ENCODE results near the gene ERV3-1.
"Not testable (repeated sequence)": the region's sequence is repeated elsewhere in the genome, so short reads cannot be mapped to it uniquely, and the experiment has no call there.

Gene ERV3-1

GRCh38 chr7:65006094-65006992 lies at the start of gene ERV3-1:
Gene ERV3-1 (minus strand): TSS chr7:65006687. CDS start chr7:64993026, 13,661 bp downstream.
- no peak for TF ChIP-seq CTCF (IDR thresholded peaks at IDR 0.05; ENCODE audit: insufficient read depth, low read depth, low read length, missing control alignments)
- H3K4me3 ChIP-seq (ENCODE audit: low read length) = peak within 1 kb of the TSS; percentile 87
- peak; percentile 95 for DNase-seq (ENCODE audit: low read depth)

DNA sequence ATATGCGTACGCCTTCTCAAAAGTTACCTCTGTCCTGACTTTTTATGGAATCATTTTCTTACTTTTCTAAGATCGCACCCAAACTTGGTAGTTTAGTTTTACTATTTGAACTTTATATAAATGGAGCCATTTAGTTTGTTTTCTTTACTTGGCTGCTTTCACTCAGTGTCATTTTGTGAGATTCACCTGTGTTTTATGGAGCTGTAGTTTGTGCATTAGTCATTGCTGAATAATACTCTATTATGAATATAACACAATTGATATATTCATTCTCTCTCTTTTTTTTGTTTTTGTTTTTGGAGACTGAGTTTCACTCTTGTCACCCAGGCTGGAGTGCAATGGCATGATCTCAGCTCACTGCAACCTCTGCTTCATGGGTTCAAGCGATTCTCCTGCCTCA lies 49.3 kb upstream of the ERV3-1 start:
- H3K4me3 ChIP-seq (ENCODE audit: low read length); DNase-seq (ENCODE audit: low read depth): not testable (repeated sequence)

DNA sequence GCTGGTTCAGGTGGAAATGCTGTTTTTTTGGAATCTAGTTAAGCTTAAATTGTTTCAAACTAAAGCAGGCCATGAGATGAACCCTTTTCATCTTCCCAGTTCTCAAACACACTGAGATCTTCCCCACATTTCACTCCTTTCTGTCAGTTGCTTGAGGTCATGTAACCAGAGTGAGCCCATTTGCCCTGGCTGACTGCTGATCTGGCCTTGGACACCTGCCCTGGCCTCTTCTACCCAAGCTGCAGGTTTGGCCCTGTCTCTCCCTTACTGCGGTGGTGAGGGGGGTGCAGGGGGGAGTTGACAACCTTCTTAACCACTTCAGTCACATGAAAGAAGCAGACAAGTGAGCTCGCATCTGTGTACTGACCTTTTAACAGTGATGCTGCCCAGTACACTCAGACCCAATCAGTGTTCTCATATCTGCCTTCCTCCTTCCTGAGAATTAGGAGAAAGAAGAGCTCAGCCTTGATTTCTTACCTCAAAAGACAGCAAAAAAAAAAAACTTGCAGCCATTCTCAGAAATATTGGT lies 48.0 kb upstream of the ERV3-1 start:
- H3K4me3 ChIP-seq (ENCODE audit: low read length); DNase-seq (ENCODE audit: low read depth): not testable (repeated sequence)

DNA sequence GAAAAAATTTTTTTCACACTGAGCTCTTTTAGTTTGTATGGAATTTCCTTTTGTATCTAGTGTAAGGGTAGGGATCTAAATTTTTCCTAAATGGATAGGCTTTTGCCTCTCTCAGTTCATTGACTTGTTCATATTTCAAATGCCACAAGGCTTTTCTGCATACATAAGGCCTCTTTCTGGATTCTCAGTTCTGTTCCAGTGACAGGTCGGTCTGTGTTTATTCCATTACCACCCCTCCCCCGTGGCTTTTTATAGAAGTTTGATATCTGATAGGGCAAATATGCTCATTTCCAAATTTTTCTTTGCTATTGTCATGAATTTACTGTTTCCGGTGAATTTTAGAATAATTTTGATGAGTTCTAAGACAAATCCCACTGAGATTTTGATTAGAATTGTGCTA lies 45.2 kb upstream of the ERV3-1 start:
- H3K4me3 ChIP-seq (ENCODE audit: low read length); DNase-seq (ENCODE audit: low read depth): not testable (repeated sequence)

DNA sequence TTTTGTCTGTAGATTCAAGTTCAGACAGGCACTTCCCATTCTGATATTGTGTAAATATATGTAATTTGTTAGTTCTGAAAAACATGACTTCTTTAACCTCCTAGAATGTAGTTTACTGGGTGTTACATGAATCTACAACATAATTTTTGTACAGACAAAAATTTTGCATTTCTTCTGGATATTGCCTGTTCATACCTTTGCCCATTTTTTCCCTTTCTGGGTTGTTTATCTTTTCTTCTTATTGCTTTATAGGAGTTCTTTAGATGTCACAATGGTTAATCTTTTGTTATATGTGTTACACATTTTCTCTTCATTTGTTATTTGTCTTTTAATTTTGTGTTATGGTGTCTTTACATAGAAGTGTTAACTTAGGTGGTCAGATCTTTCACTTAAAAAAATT lies 44.7 kb upstream of the ERV3-1 start:
- not testable (repeated sequence) for H3K4me3 ChIP-seq (ENCODE audit: low read length); DNase-seq (ENCODE audit: low read depth)

GRCh38 chr7:65046329-65046728 lies 39.8 kb upstream of the ERV3-1 start:
- H3K4me3 ChIP-seq (ENCODE audit: low read length); DNase-seq (ENCODE audit: low read depth): not testable (repeated sequence)

DNA sequence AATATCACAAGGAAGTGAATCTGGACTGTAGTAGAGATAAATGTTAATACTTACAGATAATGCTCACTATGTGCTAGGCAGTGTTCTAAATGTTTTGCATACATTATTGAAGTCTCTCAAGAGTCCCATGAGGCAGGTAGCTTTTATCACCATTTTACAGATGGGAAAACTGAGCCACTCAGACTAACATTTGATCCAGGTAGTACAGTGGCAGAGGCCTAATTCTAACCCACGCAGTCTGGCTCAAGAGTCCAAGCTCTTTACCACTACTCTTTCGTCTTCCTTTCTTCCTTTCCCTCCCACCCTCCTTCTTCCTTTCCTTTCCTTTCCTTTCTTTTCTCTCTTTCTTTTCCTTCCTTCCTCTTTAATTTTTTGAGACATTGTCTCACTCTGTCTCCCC lies 39.1 kb upstream of the ERV3-1 start:
- not testable (repeated sequence) for H3K4me3 ChIP-seq (ENCODE audit: low read length); DNase-seq (ENCODE audit: low read depth)

GRCh38 chr7:65038767-65039166 lies 32.3 kb upstream of the ERV3-1 start:
- peak; percentile 29 for DNase-seq (ENCODE audit: low read depth)
- H3K4me3 ChIP-seq (ENCODE audit: low read length) = peak overlapping the region; percentile 67

DNA sequence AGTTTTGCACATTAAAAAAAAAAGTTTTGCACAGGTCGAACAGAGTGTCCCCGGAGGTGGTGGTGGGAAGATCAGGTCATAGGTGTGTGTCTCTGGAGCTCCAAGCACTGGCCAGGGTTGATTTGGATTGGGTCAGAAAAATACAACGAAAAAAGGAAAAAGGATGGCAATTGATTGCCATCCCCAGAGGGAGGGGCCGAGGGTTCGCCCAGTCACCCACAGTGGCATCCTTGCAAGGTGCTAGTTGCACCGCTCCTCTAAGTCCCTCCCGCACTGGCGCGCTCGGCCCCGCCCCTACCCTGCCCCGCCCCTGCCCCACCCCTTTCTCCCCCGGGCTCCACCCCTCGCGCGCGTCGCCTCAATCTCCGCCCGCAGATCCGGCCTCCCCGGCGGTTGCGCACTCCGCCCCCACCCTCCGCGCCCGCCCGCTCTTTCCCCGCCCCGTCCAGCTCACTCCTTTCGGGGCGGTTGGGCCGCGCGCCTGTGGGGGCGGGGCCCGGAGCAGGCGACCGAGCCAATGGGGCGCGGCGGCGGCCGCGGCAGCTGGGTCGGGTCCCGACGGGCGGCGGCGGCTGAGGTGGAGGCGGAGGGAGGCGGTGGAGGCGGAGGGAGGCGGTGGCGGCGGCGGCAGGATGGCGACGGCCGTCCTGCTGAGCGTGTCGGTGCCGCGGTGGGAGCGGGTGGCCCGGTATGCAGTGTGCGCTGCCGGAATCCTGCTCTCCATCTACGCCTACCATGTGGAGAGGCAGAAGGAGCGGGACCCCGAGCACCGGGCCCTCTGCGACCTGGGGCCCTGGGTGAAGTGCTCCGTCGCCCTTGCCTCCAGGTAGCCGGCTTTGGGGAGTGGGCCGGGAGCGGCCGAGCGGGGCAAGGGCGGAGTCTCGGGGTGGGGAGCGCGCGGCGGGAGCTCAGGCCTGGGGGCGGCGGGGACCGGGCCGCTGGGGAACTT lies 31.5 kb upstream of the ERV3-1 start:
- peak overlapping the region; percentile 67 for H3K4me3 ChIP-seq (ENCODE audit: low read length)
- no peak for TF ChIP-seq CTCF (IDR thresholded peaks at IDR 0.05; ENCODE audit: insufficient read depth, low read depth, low read length, missing control alignments)

GRCh38 chr7:65036526-65036925 lies 30.0 kb upstream of the ERV3-1 start:
- DNase-seq (ENCODE audit: low read depth); H3K4me3 ChIP-seq (ENCODE audit: low read length): not testable (repeated sequence)

More for the DNA sequence above, 31.5 kb upstream of the ERV3-1 start:
- DNase-seq (ENCODE audit: low read depth) = peak; percentile 95

GRCh38 chr7:65035469-65035868 lies 29.0 kb upstream of the ERV3-1 start:
- not testable (repeated sequence) for DNase-seq (ENCODE audit: low read depth); H3K4me3 ChIP-seq (ENCODE audit: low read length)

GRCh38 chr7:65034120-65034782 lies 27.8 kb upstream of the ERV3-1 start:
- not testable (repeated sequence) for DNase-seq (ENCODE audit: low read depth); H3K4me3 ChIP-seq (ENCODE audit: low read length)

GRCh38 chr7:65033391-65033790 lies 26.9 kb upstream of the ERV3-1 start:
- H3K4me3 ChIP-seq (ENCODE audit: low read length); DNase-seq (ENCODE audit: low read depth): not testable (repeated sequence)

GRCh38 chr7:65025023-65025422 lies 18.5 kb upstream of the ERV3-1 start:
- not testable (repeated sequence) for DNase-seq (ENCODE audit: low read depth); H3K4me3 ChIP-seq (ENCODE audit: low read length)

DNA sequence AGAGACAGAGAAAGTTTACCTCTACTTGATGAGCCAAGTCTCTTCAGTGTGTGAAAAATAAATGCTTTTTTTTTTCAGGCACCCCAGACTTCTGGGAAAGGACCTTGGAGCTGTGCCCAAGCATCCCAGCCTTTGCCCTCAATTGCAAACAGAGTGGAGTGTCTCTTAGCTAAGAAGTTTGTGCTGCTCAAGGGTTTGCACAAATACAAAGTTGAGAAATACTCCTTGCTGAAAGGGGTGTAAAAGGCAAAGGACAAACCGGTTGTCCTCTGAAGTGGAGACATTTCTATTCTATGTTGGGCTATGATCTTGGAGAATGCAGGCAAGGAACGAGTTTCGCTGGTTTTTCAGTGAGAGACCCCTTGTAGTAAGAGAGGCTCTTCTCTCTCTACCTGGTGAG lies 14.5 kb upstream of the ERV3-1 start:
- DNase-seq (ENCODE audit: low read depth); H3K4me3 ChIP-seq (ENCODE audit: low read length): not testable (repeated sequence)

DNA sequence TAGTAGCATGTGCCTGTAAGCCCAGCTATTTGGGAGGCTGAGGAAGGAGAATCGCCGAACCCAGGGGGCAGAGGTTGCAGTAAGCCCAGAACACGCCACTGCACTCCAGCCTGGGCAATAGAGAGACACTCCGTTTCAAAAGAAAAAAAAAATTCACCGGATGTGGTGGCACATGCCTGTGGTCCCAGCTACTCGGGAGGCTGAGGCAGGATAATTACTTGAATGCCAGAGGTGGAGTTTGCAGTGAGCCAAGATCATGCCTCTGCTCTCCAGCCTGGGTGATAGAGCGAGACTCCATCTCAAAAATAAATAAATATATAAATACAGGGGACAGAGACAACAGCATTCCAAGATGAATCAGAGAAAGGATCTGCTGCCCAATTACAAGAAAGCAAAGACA lies 3.4 kb upstream of the ERV3-1 start:
- not testable (repeated sequence) for DNase-seq (ENCODE audit: low read depth); H3K4me3 ChIP-seq (ENCODE audit: low read length)
